ENCODE data around the gene VMP1. TPM values are rescaled to one million over a fixed set of nuclear protein-coding genes. Genes with fewer than 3 reads are reported as not detected.
A peak's percentile ranks its signal among the peaks of the same experiment; 100 is the strongest.
"Not testable (repeated sequence)": the region's sequence is repeated elsewhere in the genome, so short reads cannot be mapped to it uniquely, and the experiment has no call there.

VMP1 gene
- polyA plus RNA-seq, 2 of the 4 experiments (the other 2 are of a cell fraction) = 395 to 726 TPM

GRCh38 chr17:59852847-59853167 is 145.4 kb downstream of the VMP1 start:
- Histone ChIP-seq H3K4me2 (peak overlapping the region; percentile 61), H3K4me1 (peaks cover 96% of the 10 kb centered on the region), H3K27ac (peak overlapping the region; percentile 91 to 96)
- H3K4me3 ChIP-seq; ATAC-seq; FAIRE-seq; DNase-seq (ENCODE audit: low read depth in 1 of 2, low spot score in 1 of 2); H3K9me3 ChIP-seq: not testable (repeated sequence)
- CTCF ChIA-PET = interaction anchor here (0.9 to 2.4 kb wide), 19 partner anchors 12 to 523 kb away, joined by 3 to 17 read pairs (median 4); no protein-coding TSS in a partner anchor
- TF ChIP-seq RARB (CRISPR knock-in tag; IDR thresholded peaks at IDR 0.05) (0 out of 2 replicates have a peak, but pooled peaks have one; percentile 14), CHD4 (IDR thresholded peaks at IDR 0.05; ENCODE audit: borderline replicate concordance) (peak; percentile 22; the same call in 1 of the 2 replicates), ATOH8 (CRISPR knock-in tag; IDR thresholded peaks at IDR 0.05; ENCODE audit: low read depth) (peak; percentile 8; the same call in 1 of the 2 replicates)
- TF ChIP-seq, protein P1, sequence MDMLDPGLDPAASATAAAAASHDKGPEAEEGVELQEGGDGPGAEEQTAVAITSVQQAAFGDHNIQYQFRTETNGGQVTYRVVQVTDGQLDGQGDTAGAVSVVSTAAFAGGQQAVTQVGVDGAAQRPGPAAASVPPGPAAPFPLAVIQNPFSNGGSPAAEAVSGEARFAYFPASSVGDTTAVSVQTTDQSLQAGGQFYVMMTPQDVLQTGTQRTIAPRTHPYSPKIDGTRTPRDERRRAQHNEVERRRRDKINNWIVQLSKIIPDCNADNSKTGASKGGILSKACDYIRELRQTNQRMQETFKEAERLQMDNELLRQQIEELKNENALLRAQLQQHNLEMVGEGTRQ (IDR thresholded peaks at IDR 0.05) = peak; percentile 22; the same call in 1 of the 2 replicates
- POLR2A ChIA-PET = interaction anchor here (1.0 to 1.2 kb wide), 6 partner anchors 22 to 234 kb away, joined by 3 to 15 read pairs (median 5); partner anchors contain the start of gene CLTC
- WGBS (ENCODE audit: missing lambda C conversion rate) = 77% methylated on average over 7 of the region's 7 CpGs

- Histone ChIP-seq H3K4me3 (no peak overlapping the region), H3K27ac (peak overlapping the region; percentile 91 to 96), H3K4me1 (peaks cover 96% of the 10 kb centered on the region), H3K9me3 (peaks cover 7% of the 10 kb centered on the region; the same call in 1 of the 3 replicates), H3K4me2 (peak overlapping the region; percentile 61)
- ATAC-seq (peak; percentile 82 to 88), DNase-seq (ENCODE audit: low read depth in 1 of 2, low spot score in 1 of 2) (peak; percentile 86 to 100), FAIRE-seq (peak; percentile 98)
- ChIA-PET POLR2A (interaction anchor here (0.6 to 1.2 kb wide), 8 partner anchors 22 to 704 kb away, joined by 3 to 15 read pairs (median 4); partner anchors contain the start of gene CLTC), CTCF (interaction anchor here (0.6 to 2.4 kb wide), 24 partner anchors 9 to 524 kb away, joined by 3 to 17 read pairs (median 4); no protein-coding TSS in a partner anchor)
- 13% methylated on average over 14 of the region's 14 CpGs for WGBS (ENCODE audit: missing lambda C conversion rate)
- TF ChIP-seq, protein P2, sequence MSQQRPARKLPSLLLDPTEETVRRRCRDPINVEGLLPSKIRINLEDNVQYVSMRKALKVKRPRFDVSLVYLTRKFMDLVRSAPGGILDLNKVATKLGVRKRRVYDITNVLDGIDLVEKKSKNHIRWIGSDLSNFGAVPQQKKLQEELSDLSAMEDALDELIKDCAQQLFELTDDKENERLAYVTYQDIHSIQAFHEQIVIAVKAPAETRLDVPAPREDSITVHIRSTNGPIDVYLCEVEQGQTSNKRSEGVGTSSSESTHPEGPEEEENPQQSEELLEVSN (IDR thresholded peaks at IDR 0.05; ENCODE audit: borderline replicate concordance, low read depth) = peak; percentile 72
- TF ChIP-seq CBX2 (IDR thresholded peaks at IDR 0.05; ENCODE audit: borderline replicate concordance, low read depth) (no peak), EHF (CRISPR knock-in tag; IDR thresholded peaks at IDR 0.05) (peak; percentile 99), NR3C1 (IDR thresholded peaks at IDR 0.05) (no peak), ELK1 (IDR thresholded peaks at IDR 0.05; ENCODE audit: low read depth, low read length) (no peak), CTCF (IDR thresholded peaks at IDR 0.05) (peak; percentile 67), CBX8 (IDR thresholded peaks at IDR 0.05) (no peak), ZNF302 (CRISPR knock-in tag; IDR thresholded peaks at IDR 0.05) (peak; percentile 99), HOXB5 (CRISPR knock-in tag; IDR thresholded peaks at IDR 0.05) (peak; percentile 97), RNF2 (IDR thresholded peaks at IDR 0.05; ENCODE audit: borderline replicate concordance, low read depth) (no peak), FOSL2 (IDR thresholded peaks at IDR 0.05) (peak; percentile 89), FOSL2 (CRISPR knock-in tag; IDR thresholded peaks at IDR 0.05) (peak; percentile 98), CHD2 (IDR thresholded peaks at IDR 0.05; ENCODE audit: low read length, partially characterized antibody) (no peak), MYC (IDR thresholded peaks at IDR 0.05; ENCODE audit: borderline replicate concordance, low read length) (peak; percentile 91), POLR2AphosphoS2 (conservative IDR thresholded peaks at IDR 0.05; ENCODE audit: low read length) (peak; percentile 46; the same call in 1 of the 2 replicates), MAZ (IDR thresholded peaks at IDR 0.05; ENCODE audit: borderline replicate concordance, low read depth, low read length) (no peak), SREBF2 (IDR thresholded peaks at IDR 0.05) (no peak), NFE2L2 (conservative IDR thresholded peaks at IDR 0.05; ENCODE audit: low read length) (peak; percentile 44), HMGXB4 (CRISPR knock-in tag; IDR thresholded peaks at IDR 0.05; ENCODE audit: borderline replicate concordance) (peak; percentile 76; the same call in 1 of the 2 replicates), ZFP36 (IDR thresholded peaks at IDR 0.05; ENCODE audit: borderline replicate concordance, partially characterized antibody) (no peak), RCOR1 (IDR thresholded peaks at IDR 0.05; ENCODE audit: low read depth, low read length) (no peak), RARB (CRISPR knock-in tag; IDR thresholded peaks at IDR 0.05) (peak; percentile 75), MAFK (IDR thresholded peaks at IDR 0.05; ENCODE audit: partially characterized antibody) (peak; percentile 83), GATA3 (IDR thresholded peaks at IDR 0.05; ENCODE audit: borderline replicate concordance) (peak; percentile 98; the same call in 1 of the 2 replicates)
- TF ChIP-seq, protein P1 (IDR thresholded peaks at IDR 0.05) = no peak
Measured at GRCh38 chr17:59853168-59853918, 145.9 kb downstream of the VMP1 start.
